ENCODE measurements around the gene CLPTM1L. TPM values are rescaled to one million over a fixed set of nuclear protein-coding genes. Genes with fewer than 3 reads are reported as not detected.

The CLPTM1L gene
- total and polyA plus RNA-seq, 9 of the 15 experiments (the other 6 are each of a cell fraction or from before 2014, with no cell fraction given), result 3.5 to 217 (median 177) TPM

DNA sequence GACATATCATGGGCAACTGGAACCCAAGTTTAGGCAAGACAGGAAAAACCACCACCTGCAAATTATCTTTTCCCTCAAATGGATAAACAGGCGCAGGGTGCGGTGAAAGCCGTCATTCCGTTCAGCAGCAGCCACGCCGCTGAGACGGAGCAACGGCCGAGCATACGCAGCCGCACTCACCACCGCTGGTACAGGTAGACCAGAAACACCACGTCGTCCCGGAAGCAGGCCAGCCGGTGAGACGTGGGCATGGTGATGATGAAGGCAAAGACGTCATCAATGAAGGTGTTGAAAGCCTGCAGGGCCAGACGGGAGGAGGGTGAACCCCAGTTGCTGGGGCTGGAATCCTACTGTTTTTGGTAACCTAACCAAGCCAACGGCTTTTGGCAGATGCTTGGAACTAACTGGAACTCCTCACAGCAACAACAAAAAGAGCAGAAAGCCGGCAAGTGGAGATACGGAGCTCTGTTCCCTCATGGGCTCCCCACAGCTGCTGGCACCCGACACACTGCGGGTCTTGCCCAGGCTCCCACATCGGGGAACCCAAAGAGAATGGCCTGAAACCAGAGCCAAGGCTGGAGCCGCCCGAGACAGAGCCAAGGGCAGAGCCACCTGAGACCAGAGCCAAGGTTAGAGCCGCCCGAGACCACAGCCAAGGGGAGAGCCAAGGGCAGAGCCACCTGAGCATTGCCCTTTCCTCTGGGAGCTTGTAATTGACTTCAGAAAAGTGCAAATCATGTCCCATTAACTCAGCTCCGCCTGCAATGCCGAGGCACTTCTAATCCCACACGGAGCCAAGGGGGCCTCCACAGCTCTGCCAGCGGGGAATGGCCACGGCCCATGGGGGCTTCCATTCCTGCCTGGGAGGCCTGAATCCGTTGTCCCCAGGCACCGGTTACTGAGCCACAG, 24.2 kb downstream of the CLPTM1L start:
- FAIRE-seq (no peak), DNase-seq (ENCODE audit: extremely low read depth in 1 of 4, low spot score in 3 of 4) (no peak), ATAC-seq (no peak)
- ChIA-PET CTCF (ENCODE audit: low intra/inter-chr PET ratio) (no interaction called here), POLR2A (interaction anchor here (0.6 to 1.9 kb wide), 3 partner anchors 10 to 32 kb away, joined by 3 to 6 read pairs (median 3); no protein-coding TSS in a partner anchor)
- H3K4me3 ChIP-seq, result no peak overlapping the region
- H3K27ac ChIP-seq (ENCODE audit: extremely low read depth, low read depth, low read length), result no peak overlapping the region
- H3K27me3 ChIP-seq (ENCODE audit: control insufficient read depth in 2 of 2, insufficient read depth in 2 of 2, low read length in 2 of 2), result no peaks in the 10 kb centered on the region
- H3K4me1 ChIP-seq (replicated peaks in 1 of 2; ENCODE audit: control insufficient read depth in 2 of 2, insufficient read depth in 2 of 2, low read length in 2 of 2), result peaks cover 12 to 48% of the 10 kb centered on the region in 2 experiments; a peak in 4 of 5 replicates
- H3K9ac ChIP-seq (ENCODE audit: insufficient read depth in 1 of 2, low read depth in 2 of 2, low read length in 2 of 2), result no peak overlapping the region
- no peaks in the 10 kb centered on the region for H3K9me1 ChIP-seq (ENCODE audit: control insufficient read depth, insufficient read depth, low read length)
- intact Hi-C loops (cut with micrococcal nuclease) (no loop called here), in situ Hi-C loops (cut with MboI) (no loop called here)
- no peaks in the 10 kb centered on the region for H3K9me3 ChIP-seq (replicated peaks; ENCODE audit: control insufficient read depth, insufficient read depth, low read depth, low read length)
- no peaks in the 10 kb centered on the region for H3K79me2 ChIP-seq (ENCODE audit: control insufficient read depth, insufficient read depth, low read length)
- no peak overlapping the region for H2AFZ ChIP-seq (ENCODE audit: low read depth, low read length)
- BruUV-seq (replicated peaks), result no TSS peak
- H4K20me1 ChIP-seq (replicated peaks; ENCODE audit: control insufficient read depth, insufficient read depth, low read length), result no peaks in the 10 kb centered on the region; the same call in 1 of the 2 replicates
- WGBS (ENCODE audit: insufficient coverage, low coverage, missing lambda C conversion rate), result 94% methylated on average over 36 of the region's 36 CpGs
- H3K36me3 ChIP-seq (ENCODE audit: control insufficient read depth, insufficient read depth, low read length), result peaks cover 81% of the 10 kb centered on the region
- H3K4me2 ChIP-seq (ENCODE audit: insufficient read depth, low read length), result no peak overlapping the region
- TF ChIP-seq, protein P1, sequence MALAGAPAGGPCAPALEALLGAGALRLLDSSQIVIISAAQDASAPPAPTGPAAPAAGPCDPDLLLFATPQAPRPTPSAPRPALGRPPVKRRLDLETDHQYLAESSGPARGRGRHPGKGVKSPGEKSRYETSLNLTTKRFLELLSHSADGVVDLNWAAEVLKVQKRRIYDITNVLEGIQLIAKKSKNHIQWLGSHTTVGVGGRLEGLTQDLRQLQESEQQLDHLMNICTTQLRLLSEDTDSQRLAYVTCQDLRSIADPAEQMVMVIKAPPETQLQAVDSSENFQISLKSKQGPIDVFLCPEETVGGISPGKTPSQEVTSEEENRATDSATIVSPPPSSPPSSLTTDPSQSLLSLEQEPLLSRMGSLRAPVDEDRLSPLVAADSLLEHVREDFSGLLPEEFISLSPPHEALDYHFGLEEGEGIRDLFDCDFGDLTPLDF (CRISPR knock-in tag; IDR thresholded peaks at IDR 0.05), result no peak
- no peak for TF ChIP-seq DPF2 (IDR thresholded peaks at IDR 0.05)
- TF ChIP-seq, protein P2, sequence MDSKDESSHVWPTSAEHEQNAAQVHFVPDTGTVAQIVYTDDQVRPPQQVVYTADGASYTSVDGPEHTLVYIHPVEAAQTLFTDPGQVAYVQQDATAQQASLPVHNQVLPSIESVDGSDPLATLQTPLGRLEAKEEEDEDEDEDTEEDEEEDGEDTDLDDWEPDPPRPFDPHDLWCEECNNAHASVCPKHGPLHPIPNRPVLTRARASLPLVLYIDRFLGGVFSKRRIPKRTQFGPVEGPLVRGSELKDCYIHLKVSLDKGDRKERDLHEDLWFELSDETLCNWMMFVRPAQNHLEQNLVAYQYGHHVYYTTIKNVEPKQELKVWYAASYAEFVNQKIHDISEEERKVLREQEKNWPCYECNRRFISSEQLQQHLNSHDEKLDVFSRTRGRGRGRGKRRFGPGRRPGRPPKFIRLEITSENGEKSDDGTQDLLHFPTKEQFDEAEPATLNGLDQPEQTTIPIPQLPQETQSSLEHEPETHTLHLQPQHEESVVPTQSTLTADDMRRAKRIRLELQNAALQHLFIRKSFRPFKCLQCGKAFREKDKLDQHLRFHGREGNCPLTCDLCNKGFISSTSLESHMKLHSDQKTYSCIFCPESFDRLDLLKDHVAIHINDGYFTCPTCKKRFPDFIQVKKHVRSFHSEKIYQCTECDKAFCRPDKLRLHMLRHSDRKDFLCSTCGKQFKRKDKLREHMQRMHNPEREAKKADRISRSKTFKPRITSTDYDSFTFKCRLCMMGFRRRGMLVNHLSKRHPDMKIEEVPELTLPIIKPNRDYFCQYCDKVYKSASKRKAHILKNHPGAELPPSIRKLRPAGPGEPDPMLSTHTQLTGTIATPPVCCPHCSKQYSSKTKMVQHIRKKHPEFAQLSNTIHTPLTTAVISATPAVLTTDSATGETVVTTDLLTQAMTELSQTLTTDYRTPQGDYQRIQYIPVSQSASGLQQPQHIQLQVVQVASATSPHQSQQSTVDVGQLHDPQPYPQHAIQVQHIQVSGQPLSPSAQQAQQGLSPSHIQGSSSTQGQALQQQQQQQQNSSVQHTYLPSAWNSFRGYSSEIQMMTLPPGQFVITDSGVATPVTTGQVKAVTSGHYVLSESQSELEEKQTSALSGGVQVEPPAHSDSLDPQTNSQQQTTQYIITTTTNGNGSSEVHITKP (IDR thresholded peaks at IDR 0.05; ENCODE audit: partially characterized antibody), result no peak
- TF ChIP-seq, protein P3, sequence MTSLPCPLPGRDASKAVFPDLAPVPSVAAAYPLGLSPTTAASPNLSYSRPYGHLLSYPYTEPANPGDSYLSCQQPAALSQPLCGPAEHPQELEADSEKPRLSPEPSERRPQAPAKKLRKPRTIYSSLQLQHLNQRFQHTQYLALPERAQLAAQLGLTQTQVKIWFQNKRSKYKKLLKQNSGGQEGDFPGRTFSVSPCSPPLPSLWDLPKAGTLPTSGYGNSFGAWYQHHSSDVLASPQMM (CRISPR knock-in tag; IDR thresholded peaks at IDR 0.05), result no peak
- no peak for TF ChIP-seq ZFP30 (CRISPR knock-in tag; IDR thresholded peaks at IDR 0.05; ENCODE audit: borderline replicate concordance)
- no peak for TF ChIP-seq ZNF589 (CRISPR knock-in tag; IDR thresholded peaks at IDR 0.05; ENCODE audit: low read depth)
- TF ChIP-seq, protein P4, sequence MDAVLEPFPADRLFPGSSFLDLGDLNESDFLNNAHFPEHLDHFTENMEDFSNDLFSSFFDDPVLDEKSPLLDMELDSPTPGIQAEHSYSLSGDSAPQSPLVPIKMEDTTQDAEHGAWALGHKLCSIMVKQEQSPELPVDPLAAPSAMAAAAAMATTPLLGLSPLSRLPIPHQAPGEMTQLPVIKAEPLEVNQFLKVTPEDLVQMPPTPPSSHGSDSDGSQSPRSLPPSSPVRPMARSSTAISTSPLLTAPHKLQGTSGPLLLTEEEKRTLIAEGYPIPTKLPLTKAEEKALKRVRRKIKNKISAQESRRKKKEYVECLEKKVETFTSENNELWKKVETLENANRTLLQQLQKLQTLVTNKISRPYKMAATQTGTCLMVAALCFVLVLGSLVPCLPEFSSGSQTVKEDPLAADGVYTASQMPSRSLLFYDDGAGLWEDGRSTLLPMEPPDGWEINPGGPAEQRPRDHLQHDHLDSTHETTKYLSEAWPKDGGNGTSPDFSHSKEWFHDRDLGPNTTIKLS (IDR thresholded peaks at IDR 0.05; ENCODE audit: borderline replicate concordance, low read depth), result no peak
- TF ChIP-seq DMBX1 (CRISPR knock-in tag; IDR thresholded peaks at IDR 0.05; ENCODE audit: borderline replicate concordance), result no peak
- TF ChIP-seq MIER1 (IDR thresholded peaks at IDR 0.05; ENCODE audit: low read depth), result no peak
- TF ChIP-seq, protein P5, sequence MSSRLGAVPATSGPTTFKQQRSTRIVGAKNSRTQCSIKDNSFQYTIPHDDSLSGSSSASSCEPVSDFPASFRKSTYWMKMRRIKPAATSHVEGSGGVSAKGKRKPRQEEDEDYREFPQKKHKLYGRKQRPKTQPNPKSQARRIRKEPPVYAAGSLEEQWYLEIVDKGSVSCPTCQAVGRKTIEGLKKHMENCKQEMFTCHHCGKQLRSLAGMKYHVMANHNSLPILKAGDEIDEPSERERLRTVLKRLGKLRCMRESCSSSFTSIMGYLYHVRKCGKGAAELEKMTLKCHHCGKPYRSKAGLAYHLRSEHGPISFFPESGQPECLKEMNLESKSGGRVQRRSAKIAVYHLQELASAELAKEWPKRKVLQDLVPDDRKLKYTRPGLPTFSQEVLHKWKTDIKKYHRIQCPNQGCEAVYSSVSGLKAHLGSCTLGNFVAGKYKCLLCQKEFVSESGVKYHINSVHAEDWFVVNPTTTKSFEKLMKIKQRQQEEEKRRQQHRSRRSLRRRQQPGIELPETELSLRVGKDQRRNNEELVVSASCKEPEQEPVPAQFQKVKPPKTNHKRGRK (tag; IDR thresholded peaks at IDR 0.05), result no peak
- no peak for TF ChIP-seq KLF13 (tag; IDR thresholded peaks at IDR 0.05; ENCODE audit: borderline replicate concordance, low read depth)

All from K562 (cell line).